GM12892 (cell line): Measurements from ENCODE around the gene TMEM259.

Source experiments
- POLR2A ChIP-seq: IDR thresholded peaks from 2 replicates; pipeline ENCODE4 v1.6.1; 2011; ENCODE audit warnings: low read depth, low read length, control low read depth
- POLR2AphosphoS5 ChIP-seq: IDR thresholded peaks from 2 replicates; pipeline ENCODE4 v1.6.1; 2011; ENCODE audit warnings: low read depth, low read length, control low read depth
- TAF1 ChIP-seq: IDR thresholded peaks from 2 replicates; pipeline ENCODE4 v1.6.1; 2011; ENCODE audit warnings: low read depth, mild to moderate bottlenecking, control low read depth, low read length, borderline replicate concordance

GRCh38 chr19:1020868-1021425 lies at the start of gene TMEM259:
- TF ChIP-seq POLR2A (no peak; the same call in 1 of the 2 replicates), POLR2AphosphoS5 (no peak), TAF1 (peak; percentile 98)
